Measurements from ENCODE around the gene WDFY2.
A peak's percentile ranks its signal among the peaks of the same experiment; 100 is the strongest.
"Not testable (repeated sequence)": the region's sequence is repeated elsewhere in the genome, so short reads cannot be mapped to it uniquely, and the experiment has no call there.

WDFY2 gene

DNA sequence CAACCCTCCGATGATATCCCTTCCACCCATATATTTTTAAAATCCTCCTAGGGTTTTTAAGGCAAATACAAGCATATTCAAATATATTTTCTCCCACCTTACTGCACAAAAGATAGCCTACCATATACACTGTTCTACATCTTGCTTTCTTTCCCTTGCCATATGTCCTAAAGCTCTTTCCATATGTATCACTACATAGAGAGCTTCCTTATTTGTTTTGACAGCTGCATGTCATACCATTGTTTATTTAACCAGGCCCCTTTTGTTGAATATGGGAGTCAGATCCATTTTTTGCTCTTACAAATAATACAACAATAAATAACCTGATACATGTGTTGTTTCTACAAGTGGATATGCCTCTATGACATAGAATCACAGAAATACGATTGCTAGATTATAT, 32.8 kb upstream of the WDFY2 start:
- in situ Hi-C loops (cut with HindIII; ENCODE audit: low pct_unique_long_range_greater_than_20kb, low sequenced_read_pairs) = no loop called here
- DNase-seq (ENCODE audit: low read depth in 1 of 2, low spot score in 1 of 2) = no peak
- no peak for TF ChIP-seq JUND (IDR thresholded peaks at IDR 0.05; ENCODE audit: low read depth)

DNA sequence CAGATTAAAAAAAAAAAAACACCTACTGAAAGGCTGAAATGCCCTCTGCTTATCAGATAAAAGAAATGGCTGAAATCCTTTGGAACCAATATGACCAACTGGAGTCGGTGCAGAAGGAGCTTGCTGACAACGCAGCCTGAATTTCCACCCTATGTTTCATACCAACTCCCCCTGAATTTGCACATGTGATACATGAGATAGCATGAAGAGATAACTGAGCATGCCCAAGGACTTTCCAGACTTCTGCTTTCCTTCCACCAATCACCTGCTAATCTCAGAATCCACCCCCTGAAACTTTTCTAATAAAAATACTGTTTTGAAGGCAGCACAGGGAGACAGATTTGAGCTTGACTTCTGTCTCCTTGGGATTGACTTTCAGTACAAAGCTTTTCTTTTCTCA, 32.2 kb upstream of the WDFY2 start:
- in situ Hi-C loops (cut with HindIII; ENCODE audit: low pct_unique_long_range_greater_than_20kb, low sequenced_read_pairs) = no loop called here
- DNase-seq (ENCODE audit: low read depth in 1 of 2, low spot score in 1 of 2) = no peak
- no peak for TF ChIP-seq JUND (IDR thresholded peaks at IDR 0.05; ENCODE audit: low read depth)

DNA sequence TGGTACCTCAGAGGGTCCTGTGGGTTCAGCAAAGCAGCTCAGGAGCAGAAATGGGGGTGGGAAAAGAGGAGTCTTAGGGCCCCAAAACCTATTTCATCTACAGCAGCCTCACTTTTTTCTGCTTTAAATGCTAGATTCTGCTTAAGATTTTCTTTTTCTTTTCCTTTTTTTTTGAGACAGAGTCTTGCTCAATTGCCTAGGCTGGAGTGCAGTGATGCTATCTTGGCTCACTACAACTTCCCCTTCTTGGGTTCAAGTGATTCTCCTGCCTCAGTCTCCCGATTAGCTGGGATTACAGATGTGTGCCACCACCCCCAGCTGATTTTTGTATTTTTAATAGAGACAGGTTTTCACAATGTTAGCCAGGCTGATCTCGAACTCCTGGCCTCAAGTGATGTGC, 30.7 kb upstream of the WDFY2 start:
- TF ChIP-seq JUND (IDR thresholded peaks at IDR 0.05; ENCODE audit: low read depth) = no peak
- in situ Hi-C loops (cut with HindIII; ENCODE audit: low pct_unique_long_range_greater_than_20kb, low sequenced_read_pairs) = no loop called here
- no peak for DNase-seq (ENCODE audit: low read depth in 1 of 2, low spot score in 1 of 2)

DNA sequence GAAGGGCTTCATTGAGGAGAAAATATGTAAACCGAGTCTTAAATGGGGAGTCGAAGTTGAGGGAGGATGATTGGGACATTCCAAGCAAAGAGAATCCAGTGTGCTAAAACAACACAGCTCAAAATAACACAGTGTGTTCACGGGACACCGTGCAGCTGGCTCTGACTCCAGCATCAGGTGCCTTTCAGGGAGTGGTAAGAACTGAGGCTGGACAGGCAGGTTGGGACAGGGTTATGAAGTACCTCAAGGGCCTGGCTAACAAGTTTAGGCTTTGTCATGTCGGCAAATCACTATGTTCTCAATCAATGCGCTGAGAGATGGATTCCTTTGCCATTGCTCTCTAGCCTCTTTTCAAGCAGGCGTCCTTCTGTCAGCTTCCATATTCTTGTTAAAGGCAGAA, 27.5 kb upstream of the WDFY2 start:
- TF ChIP-seq JUND (IDR thresholded peaks at IDR 0.05; ENCODE audit: low read depth) = no peak
- in situ Hi-C loops (cut with HindIII; ENCODE audit: low pct_unique_long_range_greater_than_20kb, low sequenced_read_pairs) = no loop called here
- DNase-seq (ENCODE audit: low read depth in 1 of 2, low spot score in 1 of 2) = peak in 1 of 2 experiments; percentile 32

DNA sequence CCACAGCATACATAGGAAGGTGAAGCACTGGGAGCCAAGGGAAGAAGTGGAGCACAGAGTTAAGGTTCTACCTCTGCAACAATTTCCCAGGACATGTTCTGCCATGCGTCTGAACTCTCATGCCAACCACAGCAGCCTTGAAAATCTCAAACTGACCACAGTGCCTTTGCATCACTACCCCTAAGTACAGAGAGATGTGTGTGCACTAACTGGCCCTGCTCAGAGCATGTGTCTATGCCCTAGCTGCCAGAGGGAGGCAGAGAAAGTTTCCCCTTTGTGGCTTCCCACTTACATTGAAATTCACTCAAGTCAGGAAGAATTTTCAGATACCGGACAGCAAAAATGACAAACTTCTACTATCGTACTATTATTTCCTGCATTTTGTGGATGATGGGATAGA, 26.8 kb upstream of the WDFY2 start:
- no peak for DNase-seq (ENCODE audit: low read depth in 1 of 2, low spot score in 1 of 2)
- TF ChIP-seq JUND (IDR thresholded peaks at IDR 0.05; ENCODE audit: low read depth) = no peak
- in situ Hi-C loops (cut with HindIII; ENCODE audit: low pct_unique_long_range_greater_than_20kb, low sequenced_read_pairs) = no loop called here

DNA sequence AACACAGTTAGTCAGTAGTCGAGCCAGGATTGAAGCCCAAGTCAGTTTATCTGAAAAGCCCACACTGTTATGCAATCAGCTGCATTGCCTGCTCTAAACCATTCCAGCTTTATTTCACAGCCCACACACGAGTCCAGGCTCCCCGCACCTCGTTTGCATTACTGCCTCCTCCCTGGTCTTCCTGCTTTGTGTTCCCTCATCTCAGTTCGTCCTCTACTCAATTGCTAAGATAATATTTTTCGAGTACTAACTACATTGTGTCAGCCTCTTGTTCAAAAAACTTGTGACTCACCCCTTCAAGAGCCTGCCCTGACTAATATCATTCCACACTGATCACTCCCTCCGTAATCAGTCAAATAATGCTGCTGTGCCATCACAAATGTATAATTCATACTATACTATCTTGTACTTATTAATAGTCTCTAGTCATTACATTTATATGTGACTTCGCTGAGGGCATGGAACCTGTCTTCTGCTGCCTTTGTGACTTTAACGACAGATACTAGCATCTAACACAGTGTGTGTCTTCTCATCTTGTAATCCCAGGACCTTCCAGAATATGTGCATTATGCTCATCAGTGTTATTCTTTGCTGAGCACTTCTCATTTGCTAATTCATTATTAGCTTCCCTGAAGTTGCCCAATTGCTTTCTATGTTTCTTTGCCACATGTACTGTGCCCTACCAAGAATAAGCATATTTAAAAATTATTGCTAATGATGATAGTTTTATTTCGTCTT, 26.2 kb upstream of the WDFY2 start:
- in situ Hi-C loops (cut with HindIII; ENCODE audit: low pct_unique_long_range_greater_than_20kb, low sequenced_read_pairs) = no loop called here
- DNase-seq (ENCODE audit: low read depth in 1 of 2, low spot score in 1 of 2) = no peak
- TF ChIP-seq JUND (IDR thresholded peaks at IDR 0.05; ENCODE audit: low read depth) = no peak

DNA sequence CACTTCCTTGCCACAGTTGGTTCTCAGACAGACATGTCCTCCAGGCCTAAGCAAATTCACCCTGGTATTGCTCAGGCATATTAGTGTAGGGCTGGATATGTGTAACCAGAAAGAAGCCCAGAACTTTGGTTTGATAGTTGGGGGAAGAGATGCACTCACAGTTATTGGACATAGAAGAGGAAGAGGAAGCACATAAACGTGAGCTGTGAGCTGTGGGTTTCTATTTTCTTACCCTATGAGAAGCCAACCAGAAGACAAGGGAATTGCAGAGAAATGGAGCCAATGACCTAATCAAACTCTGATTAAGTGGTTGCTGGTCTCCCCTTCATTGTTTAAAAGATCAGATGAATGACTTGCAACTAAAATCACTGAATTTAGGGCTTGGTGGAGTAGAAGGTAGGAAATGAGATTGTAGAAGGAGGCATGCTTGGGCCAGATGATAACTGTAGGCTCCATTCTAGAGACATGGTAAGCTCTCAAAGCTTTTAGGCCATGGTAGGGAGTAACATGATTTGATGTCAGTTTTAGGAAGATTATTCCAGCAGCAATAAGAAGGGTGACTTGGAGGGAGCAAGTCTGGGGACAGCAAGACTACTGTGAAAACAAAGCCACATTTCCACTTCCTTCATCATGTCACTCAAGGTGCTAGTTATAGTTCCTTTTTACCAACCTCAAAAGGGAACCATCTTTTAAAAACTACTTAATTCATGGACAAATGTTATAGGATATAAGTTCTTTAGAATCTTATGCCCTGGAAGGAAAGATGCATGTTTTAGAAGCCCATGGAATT, 24.1 kb upstream of the WDFY2 start:
- TF ChIP-seq JUND (IDR thresholded peaks at IDR 0.05; ENCODE audit: low read depth) = no peak

DNA sequence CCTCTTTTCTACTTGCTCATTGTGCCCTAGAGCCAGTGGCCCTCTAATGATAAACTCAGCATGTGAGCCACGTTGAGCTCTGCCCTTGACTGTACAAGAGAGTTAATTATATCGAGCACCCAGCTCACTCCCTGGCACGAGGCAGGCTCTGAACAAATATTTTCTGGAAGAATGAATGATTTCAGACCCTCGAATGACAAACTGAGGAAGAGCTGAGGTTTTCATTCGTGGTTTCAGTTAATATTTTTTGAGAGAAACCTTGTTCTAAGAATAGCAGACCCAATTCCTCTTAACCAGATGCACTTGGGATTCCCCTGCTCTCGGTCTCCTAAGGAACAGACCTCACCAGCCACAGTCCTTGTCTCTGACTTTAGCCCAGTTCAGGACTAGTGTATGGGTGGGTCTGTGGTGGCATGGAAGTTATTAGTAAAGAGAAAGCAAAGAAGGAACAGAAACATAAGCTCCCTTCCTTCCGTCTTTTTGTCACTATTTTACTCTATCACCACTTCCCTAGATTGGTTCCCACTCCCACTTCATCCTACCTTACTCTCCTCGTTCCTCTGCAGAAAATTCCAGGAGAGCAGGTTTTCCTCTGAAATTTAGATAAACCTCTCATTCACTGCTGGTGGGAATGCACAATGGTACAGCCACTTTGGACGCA, 22.1 kb upstream of the WDFY2 start:
- in situ Hi-C loops (cut with HindIII; ENCODE audit: low pct_unique_long_range_greater_than_20kb, low sequenced_read_pairs) = no loop called here
- TF ChIP-seq JUND (IDR thresholded peaks at IDR 0.05; ENCODE audit: low read depth) = no peak
- DNase-seq (ENCODE audit: low read depth in 1 of 2, low spot score in 1 of 2) = no peak

More for the DNA sequence above, 24.1 kb upstream of the WDFY2 start:
- no peak for DNase-seq (ENCODE audit: low read depth in 1 of 2, low spot score in 1 of 2)
- in situ Hi-C loops (cut with HindIII; ENCODE audit: low pct_unique_long_range_greater_than_20kb, low sequenced_read_pairs) = no loop called here

DNA sequence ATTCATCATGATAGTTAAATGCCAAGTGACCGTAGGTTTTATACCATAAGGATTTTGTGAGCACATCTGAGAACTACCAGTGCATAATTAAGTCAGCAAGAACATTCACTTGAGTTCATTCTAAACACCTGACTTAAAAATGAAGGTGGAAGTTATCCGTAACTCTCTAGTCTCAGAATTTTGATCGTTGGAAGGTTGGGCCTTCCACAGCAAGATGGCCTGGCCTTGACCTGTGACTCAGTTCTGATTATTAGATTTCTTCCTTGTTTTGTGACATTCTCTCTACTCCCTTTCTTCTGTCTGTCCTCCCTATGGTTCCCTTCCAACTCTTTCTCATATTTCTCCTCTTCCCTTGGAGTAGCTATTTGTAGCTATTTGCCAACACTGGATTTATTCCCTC, 20.0 kb upstream of the WDFY2 start:
- DNase-seq (ENCODE audit: low read depth in 1 of 2, low spot score in 1 of 2) = no peak
- no peak for TF ChIP-seq JUND (IDR thresholded peaks at IDR 0.05; ENCODE audit: low read depth)
- in situ Hi-C loops (cut with HindIII; ENCODE audit: low pct_unique_long_range_greater_than_20kb, low sequenced_read_pairs) = no loop called here

DNA sequence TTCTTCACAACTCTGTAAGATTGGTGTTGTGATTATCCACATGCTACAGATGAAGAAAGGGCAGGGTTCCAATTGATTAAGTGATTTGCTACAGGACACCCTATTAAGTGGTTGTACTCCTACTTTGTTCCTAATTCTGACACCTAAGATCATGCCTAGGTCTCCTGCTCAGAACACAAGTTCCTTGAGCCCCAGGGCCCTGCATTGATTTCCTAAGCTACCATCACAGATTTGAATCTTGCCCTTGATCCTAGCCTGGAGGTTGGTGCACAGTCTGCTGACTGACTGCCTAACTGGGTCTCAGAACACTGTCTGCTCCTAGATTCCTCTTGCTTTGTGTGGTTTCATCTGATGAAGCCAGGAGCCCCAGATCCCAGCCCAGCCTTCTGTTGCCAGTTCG, 19.6 kb upstream of the WDFY2 start:
- DNase-seq (ENCODE audit: low read depth in 1 of 2, low spot score in 1 of 2) = peak in 1 of 2 experiments; percentile 55
- in situ Hi-C loops (cut with HindIII; ENCODE audit: low pct_unique_long_range_greater_than_20kb, low sequenced_read_pairs) = no loop called here
- no peak for TF ChIP-seq JUND (IDR thresholded peaks at IDR 0.05; ENCODE audit: low read depth)

DNA sequence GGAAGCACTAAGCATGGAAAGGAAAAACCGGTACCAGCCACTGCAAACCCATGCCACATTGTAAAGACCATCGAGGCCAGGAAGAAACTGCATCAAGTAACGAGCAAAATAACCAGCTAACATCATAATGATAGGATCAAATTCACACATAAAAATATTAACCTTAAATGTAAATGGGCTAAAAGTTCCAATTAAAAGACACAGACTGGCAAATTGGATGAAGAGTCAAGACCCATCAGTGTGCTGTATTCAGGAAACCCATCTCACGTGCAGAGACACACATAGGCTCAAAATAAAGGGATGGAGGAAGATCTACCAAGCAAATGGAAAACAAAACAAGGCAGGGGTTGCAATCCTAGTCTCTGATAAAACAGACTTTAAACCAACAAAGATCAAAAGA, 15.3 kb upstream of the WDFY2 start:
- in situ Hi-C loops (cut with HindIII; ENCODE audit: low pct_unique_long_range_greater_than_20kb, low sequenced_read_pairs); DNase-seq (ENCODE audit: low read depth in 1 of 2, low spot score in 1 of 2): not testable (repeated sequence)

DNA sequence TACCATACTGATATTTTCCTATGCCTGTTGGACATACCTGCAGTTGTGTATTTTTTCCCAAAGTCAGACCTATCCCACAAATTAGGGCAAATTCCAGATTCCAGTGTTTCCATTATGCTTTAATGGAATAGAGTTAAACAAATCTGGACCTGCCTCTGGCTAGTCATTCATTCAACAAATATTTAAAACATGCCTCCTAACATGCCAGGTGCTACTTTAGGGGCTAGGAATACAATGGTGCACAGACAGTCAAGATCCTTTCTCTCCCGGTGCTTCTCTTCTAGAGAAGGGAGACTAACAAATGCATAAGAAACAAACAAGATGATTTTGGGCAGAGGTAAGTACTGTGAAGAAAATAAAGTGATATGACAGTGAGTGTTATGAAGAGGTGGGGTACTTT, 7.5 kb upstream of the WDFY2 start:
- no peak for TF ChIP-seq JUND (IDR thresholded peaks at IDR 0.05; ENCODE audit: low read depth)
- no peak for DNase-seq (ENCODE audit: low read depth in 1 of 2, low spot score in 1 of 2)
- in situ Hi-C loops (cut with HindIII; ENCODE audit: low pct_unique_long_range_greater_than_20kb, low sequenced_read_pairs) = no loop called here

DNA sequence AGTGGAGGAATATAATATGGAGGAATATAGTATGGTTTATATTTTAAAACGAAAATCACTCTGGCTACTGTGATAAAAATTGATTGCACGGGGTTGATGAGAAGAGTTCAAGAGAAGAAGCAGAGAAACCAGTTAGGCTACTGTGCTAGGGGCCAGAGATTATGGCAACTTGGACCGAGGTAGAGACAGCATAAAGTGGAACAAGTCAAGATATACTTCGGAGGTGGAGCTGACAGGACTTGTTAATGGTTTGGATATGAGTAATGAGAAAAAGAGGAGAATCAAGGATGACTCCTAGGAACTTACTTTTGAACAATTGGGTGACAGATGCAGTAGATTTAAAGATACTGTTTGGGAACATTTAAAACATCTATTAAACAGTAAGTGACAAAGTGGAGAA, 6.6 kb upstream of the WDFY2 start:
- TF ChIP-seq JUND (IDR thresholded peaks at IDR 0.05; ENCODE audit: low read depth) = no peak
- in situ Hi-C loops (cut with HindIII; ENCODE audit: low pct_unique_long_range_greater_than_20kb, low sequenced_read_pairs) = no loop called here
- DNase-seq (ENCODE audit: low read depth in 1 of 2, low spot score in 1 of 2) = no peak

Data from T47D (cell line).